Measurements from ENCODE around the gene TMEM101. TPM values are rescaled to one million over a fixed set of nuclear protein-coding genes. Genes with fewer than 3 reads are reported as not detected.

Gene TMEM101
- total and polyA plus RNA-seq, 2 of the 8 experiments (the other 6 are each of a cell fraction or from before 2014, with no cell fraction given), result 16.1 to 44.7 TPM

- no peak for TF ChIP-seq CHD7 (IDR thresholded peaks at IDR 0.05; ENCODE audit: insufficient replicate concordance, low read length)
- no peak for TF ChIP-seq CHD2 (IDR thresholded peaks at IDR 0.05; ENCODE audit: low read length)
- TF ChIP-seq CBX8 (IDR thresholded peaks at IDR 0.05; ENCODE audit: borderline replicate concordance, low read depth, low read length), result no peak
- TF ChIP-seq SP2 (IDR thresholded peaks at IDR 0.05; ENCODE audit: low read length), result no peak
- TF ChIP-seq GABPA (IDR thresholded peaks at IDR 0.05; ENCODE audit: borderline replicate concordance, insufficient read depth, low read length), result no peak
- no peak for TF ChIP-seq RXRA (IDR thresholded peaks at IDR 0.05; ENCODE audit: insufficient read depth, low read depth, low read length)
These were observed 48.5 kb downstream of the TMEM101 start (continued) for GRCh38 chr17:43966276-43966675.

Data from H1 (cell line).